HG02938 (cell line): ENCODE data around the gene CRISPLD2.

Experiments
- ATAC-seq: cut with Tn5 transposase; IDR thresholded peaks from one replicate; pipeline ENCODE4 v1.9.1; 2021; ENCODE audit warnings: mild to moderate bottlenecking, moderate library complexity; ENCODE audit not compliant: unreplicated experiment

CRISPLD2 gene

DNA sequence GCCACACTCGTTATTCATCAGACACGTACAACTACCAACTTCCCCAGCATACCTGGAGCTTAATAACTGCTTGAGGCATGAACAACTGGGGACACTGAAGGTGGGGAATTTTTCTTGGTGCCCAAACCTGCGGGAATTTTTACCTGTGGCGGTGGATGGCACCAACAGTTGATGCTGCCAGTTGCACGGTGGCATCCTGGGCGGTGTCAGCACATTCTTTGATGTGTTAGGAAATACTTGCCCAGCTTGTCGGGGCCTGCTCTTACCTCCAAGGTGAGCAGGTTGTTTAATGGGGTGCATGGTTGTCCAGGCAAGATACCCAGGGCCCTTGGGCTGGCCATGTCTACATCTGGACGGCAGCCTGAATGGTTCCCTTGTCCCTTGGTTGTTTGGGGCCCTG lies 79.6 kb downstream of the CRISPLD2 start:
- ATAC-seq, result no peak

DNA sequence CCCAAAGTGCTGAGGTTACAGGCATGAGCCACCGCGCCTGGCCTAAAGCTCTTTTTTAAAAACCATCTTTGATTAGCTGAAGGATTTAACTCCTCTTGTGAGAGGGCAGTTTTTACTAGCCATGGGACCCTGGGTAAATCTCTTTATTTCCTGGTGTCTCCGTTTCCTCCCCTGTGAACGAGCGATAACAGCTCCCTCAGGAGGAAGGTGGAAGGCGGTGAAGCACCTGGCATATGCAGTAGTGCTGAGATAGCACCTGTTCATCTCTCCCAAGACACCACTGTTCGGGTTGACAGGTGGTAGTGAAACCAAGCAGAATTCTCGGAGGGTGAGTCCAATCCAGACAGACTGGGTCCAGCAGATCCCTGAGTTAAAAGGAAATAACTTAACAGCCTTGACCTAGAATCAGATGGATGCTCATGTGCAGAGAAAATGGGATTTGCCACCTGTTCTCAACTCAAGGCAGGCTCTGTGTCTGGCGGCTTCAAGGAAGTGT lies 86.2 kb downstream of the CRISPLD2 start:
- no peak for ATAC-seq

DNA sequence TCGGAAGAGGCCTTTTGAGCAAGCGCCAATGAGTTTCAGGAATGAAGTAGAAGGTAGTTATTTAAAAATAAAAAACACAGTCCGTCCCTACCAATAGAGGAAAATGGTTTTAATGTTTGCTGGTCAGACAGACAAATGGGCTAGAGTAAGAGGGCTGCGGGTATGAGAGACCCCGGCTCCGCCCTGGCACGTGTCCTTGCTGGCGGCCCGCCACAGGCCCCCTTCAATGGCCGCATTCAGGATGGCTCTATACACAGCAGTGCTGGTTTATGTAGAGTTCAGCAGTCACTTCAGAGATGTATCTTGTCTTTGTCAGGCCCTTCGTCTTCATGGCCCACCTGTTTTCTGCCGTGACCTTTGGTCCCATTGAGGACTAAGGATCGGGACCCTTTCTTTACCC lies 87.3 kb downstream of the CRISPLD2 start:
- no peak for ATAC-seq

DNA sequence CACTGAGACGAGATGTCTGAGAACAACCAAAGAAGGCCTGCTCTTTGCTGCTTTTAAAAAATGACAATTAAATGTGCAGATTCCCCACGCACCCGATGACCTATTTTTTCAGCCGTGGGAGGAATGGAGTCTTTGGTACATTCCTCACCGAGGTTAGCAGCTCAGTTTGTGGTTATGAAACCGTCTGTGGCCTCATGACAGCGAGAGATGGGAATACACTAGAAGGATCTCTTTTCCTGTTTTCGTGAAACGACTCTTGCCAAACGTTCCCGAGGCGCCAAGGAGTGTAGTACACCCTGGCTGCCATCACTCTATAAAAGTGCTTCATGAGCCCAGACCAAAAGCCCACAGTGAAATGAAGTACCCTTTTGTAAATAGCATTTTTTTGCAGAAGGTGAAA lies 87.8 kb downstream of the CRISPLD2 start:
- no peak for ATAC-seq

DNA sequence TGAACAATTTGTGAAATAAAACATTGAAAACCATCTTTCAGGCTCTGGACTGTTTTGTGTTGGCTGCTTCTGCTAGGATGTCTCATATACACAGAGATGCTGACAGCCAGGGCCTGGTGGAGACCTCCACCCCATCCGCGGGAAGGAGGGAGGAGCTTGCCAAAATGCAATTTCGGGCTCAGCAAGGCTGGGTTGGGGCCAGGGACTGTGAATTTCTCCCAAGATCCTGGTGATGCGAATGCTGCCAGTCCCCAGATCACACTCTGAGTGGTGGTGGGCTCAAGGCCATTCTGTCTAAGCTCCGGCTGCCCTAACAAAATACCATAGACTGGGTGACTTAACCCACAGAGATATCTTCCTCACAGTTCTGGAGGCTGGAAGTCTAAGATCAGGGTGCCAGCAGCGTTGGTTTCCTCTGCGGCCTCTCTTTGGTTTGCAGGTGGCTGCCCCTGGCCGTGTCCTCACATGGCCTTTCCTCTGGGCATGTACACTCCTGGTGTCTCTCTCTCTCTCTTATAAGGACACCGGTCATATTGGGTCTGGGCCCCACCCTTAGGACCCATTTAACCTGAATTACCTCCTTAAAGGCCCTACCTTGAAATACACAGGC lies 89.8 kb downstream of the CRISPLD2 start:
- no peak for ATAC-seq

DNA sequence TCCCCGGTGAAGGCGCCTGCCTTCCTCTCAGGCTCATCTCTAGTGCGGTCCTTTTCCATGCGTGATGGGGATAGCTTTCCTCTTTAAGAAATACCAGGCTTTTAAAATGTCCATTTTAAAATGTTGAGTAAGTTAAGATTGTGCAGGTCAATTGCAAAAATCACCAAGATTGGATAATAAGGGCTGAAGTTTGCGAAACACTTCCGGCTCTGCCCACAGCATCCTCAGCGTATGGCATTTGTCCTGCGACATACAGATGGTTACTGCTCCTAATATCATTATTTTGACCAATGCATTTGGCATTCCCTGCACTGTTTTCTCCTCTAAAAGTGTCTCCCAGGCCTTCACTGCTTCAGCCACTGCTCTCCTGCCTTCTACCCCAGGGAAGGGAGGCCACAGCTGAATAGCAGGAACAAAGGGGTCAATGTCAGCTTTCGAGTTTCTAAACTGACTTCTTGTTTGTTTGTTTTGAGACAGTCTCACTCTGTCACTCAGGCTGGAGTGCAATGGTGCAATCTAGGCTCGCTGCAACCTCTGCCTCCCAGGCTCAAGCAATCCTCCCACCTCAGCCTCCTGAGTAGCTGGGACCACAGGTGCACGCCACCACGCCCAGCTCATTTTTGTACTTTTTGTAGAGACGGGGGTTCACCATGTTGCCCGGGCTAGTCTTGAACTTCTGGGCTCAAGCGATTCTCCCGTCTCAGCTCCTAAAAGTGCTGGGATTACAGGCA lies 91.9 kb downstream of the CRISPLD2 start:
- ATAC-seq, result no peak

DNA sequence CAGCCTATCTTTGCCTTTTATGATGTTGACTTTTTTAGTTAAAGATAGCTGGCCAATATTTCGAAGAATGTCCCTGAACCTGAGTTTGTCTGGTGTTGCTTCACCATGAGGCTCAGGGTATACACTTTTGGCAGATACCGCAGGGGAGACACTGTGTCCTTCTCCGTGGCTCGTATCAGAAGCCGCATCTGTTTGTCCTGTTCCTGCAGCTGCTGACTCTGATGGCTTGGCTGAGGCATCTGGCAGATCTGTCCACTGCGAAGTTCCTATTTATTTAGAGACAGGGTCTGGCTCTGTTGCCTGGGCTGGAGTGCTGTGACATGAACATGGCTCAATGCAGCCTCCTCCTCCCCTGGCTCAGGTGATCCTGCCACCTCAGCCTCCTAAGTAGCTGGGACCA lies 93.5 kb downstream of the CRISPLD2 start:
- no peak for ATAC-seq

DNA sequence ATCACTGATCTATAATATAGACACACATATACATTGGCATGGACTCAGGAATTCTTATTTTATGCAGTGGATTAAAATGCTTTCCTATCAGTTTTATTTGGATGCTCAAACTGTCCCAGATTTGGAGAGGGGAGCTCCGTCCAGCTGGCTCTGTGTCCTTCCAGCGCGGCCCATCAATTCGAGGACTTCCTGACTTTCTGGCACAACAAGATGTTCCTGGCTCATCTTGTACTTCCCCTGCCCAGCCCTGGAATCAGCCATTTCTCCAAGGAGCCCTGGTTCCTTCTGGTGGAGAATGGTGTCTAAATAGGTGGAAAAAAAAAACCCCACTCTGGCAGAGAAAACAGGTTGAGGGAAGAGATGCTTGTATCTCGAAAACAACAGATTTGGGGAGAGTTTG lies 94.5 kb downstream of the CRISPLD2 start:
- no peak for ATAC-seq

DNA sequence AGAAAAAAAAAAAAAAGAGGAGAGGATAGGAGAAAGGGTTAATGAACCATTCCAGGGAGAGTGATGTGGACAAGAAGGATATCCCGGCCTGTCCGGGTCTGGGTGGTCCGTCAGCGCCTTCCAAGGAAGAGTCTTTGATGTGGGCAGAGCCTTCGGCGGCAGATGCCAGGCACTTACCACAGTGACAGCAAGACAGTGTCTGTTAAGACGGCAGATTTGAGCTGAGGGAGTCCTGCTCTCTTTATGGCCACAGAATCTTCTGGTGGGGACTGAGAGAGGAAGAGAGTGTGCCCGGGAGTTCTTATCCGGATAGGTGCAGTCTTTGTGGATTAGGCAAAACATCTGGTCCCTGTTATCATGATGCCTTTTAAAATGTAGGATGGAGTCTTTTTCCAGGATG lies 96.4 kb downstream of the CRISPLD2 start:
- ATAC-seq, result no peak

DNA sequence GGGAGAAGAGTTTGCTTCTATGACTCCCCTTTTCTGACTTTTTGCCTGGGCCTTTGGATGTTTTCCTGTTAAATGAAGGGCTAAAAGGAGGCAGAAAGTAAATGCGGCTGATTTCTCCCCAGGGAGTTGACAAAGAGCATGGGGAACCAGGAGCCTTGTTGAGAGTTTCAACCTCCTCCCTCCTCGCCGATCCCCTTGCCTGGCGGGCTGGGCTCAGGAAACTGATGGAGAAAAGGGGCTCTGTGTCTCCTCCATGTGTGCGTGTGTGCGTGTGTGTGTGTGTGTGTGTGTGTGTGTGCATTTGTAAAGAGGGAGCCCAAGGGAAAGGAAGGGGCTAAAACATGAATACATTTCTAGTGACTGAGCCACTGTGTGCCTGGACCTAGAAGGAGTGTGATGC lies 97.1 kb downstream of the CRISPLD2 start:
- ATAC-seq, result no peak

DNA sequence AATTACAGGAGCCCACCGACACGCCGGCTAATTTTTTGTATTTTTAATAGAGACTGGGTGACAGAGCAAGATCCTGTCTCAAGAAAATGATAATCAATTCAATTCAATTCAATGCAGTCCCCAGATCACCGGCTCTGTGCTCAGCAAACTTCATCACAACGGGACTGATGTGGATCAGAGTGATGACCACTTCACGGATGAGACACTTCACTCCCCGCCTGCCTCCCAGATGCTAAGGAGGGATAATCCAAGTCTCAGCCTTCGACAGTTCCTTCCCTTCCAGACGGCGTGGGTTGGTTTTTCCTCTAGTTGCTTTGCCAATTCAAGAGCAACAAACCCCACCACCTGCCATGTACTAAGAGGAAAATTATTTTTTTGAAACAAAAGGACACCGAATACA lies 97.7 kb downstream of the CRISPLD2 start:
- ATAC-seq, result no peak

DNA sequence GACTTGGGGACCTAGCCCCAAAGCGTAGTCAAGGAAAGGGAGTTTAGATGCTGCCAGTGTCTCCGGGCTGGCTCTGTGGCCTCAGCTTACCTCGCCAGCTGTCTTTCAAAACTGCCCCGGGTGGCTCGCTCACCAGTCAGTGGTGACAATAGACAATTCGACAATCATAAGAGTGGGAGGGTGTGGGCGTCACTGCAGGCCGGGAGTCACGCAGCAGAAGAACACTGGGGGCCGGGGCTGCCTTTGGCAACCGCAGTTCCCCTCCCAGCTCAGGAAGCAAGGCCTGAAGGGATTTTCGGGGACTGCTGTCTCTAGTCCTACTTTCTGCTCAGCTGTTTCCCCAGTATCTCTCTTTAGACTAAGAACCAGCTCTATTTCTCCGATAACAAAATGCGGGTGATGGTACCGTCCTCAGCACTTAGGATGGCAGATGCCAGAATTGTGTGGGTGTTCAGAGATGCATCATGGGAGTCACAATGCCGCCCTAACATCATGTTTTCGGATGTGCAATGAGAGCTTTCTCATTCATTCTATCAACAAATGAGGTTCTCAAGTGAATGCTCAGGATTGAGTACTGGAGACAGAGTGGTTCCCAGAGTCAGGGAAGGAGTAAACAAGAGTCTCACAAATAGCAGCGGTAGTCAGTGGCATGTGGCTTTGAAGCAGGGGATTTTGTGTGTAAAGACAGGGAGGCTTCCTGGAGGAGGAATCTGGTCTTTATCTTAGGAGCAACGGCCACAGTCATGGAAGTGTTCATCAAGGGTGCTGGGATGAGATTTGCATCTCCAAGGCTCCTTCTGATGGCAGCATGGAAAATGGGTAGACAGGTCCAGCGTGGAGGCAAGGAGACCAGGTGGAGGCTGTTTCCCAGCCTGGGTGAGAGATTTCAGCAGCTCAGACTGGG lies 98.5 kb downstream of the CRISPLD2 start:
- no peak for ATAC-seq

DNA sequence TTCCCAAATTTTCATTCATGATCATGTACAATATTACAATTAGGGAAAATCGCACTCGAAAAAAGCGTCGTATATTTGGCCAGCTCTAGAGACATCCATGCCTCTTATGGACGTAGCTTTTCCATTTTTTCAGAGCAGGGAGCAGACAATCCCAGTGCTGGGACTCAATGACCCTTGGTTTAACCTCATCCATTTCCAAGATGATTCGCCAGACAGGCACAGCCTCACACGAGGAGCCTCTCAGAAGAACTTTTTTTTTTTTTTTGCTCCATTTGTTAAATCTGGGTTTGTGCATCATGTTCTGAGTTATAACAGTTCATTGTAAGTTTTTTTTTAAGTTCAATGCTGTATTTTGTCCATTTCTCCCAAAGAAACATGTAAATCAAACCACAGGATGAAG lies 99.5 kb downstream of the CRISPLD2 start:
- ATAC-seq, result no peak

DNA sequence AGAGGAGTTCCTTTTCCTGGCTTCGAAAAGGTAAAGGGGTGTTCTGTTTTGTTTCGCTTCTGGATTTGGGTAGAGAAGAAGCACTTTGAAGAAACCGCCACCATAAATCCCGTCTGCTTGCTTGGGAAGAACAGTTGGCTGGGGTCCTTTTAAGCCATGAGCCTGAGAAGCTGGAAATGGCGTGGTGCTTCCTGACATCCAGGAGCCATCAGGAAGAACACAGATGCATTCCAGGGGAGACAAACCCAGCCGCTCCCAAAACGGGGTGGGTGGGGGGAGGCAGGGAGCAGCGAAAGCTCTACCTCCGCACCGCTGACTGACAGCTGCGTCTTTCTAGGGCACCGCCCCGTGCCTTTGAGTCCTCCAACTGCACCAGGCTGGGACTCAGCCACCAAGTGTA lies 99.9 kb downstream of the CRISPLD2 start:
- ATAC-seq, result no peak

DNA sequence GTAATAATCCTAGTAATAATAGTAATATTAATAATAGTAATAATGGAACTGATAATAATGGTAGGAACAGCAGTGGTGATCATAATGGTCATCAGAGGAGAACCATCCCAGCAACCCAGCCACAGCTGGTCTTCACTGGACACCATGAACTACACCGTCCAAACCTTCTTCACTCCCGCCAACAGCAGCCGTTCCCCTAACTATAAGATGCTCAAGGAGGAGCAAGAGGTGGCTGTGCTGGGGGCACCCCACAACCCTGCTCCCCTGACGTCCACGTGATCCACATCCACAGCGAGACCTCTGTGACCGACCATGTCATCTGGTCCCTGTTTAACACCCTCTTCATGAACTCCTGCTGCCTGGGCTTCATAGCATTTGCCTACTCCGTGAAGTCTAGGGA lies 100.5 kb downstream of the CRISPLD2 start:
- ATAC-seq, result no peak

DNA sequence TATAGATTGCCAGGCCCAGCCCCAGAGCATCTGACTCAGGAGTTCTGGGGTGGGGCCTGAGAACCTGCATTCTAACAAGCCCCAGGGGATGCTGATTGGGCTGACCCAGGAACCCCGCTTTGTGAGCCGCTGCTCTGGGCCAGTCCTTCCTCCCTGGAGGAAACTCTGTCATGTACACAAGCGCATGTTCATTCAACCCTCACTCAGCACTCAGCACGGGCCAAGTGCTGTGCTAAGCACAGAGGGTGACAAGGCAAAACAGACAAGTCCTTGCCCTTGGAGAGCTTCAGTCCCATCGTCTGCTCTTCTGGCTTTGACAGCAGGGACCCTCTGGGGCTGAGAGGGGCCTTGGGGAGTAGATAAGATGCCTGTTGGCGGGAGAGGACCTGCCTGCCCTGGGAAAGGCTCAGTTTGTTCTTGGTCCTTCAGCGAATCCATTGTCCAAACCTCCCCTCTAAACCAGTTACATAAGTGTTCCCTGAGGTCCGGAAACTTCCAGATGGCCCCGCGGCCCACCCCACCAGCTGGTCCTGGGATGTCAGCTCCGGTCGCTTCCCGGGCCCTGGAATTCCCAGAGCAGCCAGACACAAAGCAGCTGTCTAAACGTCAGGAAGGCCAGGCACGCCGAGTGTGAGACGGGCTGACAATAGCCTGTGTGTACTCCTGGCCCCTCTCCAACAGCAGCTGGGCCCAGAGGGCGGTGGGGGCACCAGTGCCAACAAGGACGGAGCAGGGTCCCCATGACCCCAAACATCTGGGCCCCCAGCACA lies 102.8 kb downstream of the CRISPLD2 start:
- ATAC-seq, result no peak

DNA sequence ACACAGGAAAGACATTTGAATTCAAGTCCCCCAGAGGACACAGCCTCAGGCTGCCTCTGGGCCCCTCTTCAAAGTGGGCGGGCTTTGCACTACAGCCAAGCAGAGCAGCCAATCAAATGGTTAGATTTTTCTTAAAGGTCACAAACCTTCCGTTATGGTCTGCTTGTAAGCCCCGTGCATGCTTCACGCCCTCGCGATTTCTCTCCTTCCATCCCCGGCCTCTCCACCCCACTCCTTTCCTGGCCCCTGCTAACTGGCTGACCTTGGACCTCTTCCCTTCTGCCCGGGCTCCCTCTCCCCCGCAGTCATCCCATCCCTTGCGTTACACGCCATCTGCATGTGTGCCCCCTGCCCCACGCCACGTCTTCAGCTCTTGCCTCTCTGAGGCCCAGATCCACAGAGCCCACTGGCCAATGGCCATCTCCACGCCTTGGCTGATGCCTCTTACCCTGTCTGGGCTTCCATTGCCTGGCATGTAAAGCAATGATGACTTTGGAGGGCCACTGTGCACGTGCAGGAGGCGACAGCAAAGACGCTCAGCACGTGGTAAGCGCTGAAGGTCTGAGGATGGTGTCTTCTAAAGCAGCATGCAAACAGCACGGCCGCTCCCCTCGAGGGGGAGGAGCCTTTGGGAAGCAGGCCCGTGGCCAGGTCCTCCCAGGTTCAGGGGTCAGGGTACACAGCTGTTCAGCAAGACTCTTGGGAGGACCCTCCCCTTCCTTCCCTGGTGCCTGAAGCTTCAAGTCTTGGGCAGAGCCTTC lies 104.7 kb downstream of the CRISPLD2 start:
- ATAC-seq, result no peak

DNA sequence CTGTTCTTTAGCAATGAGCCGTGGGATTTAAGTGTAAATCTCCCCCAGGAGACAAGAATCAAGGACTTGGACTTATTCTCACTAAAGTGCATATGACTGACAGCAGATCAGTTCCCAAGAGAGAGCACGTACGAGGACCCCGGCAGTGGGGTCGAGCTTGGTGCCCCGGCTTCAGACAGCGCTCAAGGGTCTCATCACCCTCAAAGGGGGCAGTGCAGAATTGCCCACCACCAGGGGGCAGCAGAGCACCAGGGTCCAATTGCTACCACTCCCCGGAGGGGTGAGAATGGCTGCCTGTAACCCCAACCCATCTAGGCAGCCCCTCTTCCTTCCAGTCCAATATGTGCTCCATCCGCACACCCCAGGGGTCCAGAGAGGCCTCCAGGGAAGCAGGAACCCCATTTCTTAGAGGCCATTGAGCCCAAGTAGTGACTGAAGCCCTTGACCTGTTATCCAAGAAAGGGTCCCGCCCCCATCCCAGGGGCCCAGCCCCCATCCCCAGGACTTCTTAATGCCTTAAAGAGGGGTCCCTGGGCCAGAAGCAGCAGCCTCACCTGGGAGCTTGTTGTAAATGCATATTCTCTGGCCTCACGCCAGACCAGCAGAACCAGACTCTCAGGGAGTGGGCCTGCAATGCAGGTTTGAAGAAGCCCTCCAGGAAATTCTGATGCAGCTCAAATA lies 105.4 kb downstream of the CRISPLD2 start:
- ATAC-seq, result no peak

DNA sequence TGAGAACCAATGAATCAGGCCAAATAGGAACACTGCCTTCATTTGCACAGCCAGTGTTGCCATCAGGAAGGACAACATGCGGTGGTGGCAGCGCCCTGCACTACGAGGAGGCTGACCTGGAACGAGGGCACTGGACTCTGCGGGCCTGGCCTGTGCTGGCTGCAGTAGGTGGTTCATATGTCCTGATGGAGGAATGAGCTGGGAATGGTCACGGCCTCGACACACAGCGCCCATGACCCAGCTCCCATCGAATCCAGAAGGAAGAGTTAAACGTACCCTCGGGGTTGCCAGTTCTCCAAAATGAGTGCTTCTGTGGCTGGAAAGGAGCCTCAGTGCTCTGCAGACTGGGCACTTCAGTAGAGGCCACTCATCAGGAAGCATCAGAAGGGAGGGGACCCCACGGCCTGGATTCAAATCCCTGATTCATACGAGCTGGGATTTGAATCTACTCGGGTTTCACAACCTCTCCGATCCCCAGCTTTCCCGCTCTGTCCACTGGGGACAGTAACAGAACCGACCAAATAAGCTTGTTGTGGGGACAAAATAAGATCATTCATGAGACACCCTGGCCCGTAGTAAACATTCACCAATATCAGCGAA lies 106.1 kb downstream of the CRISPLD2 start:
- no peak for ATAC-seq
